ENCODE data around the gene FAM43A.

FAM43A gene

GRCh38 chr3:194676471-194676870 is 9.2 kb upstream of the FAM43A start:
- no peak for ATAC-seq

GRCh38 chr3:194680888-194681615 is 4.6 kb upstream of the FAM43A start:
- no peak for ATAC-seq

GRCh38 chr3:194682189-194682693 is 3.4 kb upstream of the FAM43A start:
- ATAC-seq = no peak

GRCh38 chr3:194682694-194683310 is 2.9 kb upstream of the FAM43A start:
- peak; percentile 60 to 65 for ATAC-seq

- ATAC-seq = no peak
Measured at GRCh38 chr3:194683380-194683779, 2.3 kb upstream of the FAM43A start.

GRCh38 chr3:194685065-194685717 is 492 bp upstream of the FAM43A start:
- peak; percentile 15 to 56 for ATAC-seq

GRCh38 chr3:194686414-194686815 is 732 bp downstream of the FAM43A start:
- no peak for ATAC-seq

- peak in 1 of 2 donors; percentile 8 for ATAC-seq
Measured at GRCh38 chr3:194686816-194687637, 1.3 kb downstream of the FAM43A start.

- peak; percentile 59 to 74 for ATAC-seq
Measured at GRCh38 chr3:194687638-194688199, 2.0 kb downstream of the FAM43A start.

GRCh38 chr3:194688200-194688740 is 2.6 kb downstream of the FAM43A start:
- ATAC-seq = no peak

GRCh38 chr3:194688946-194689345 is 3.3 kb downstream of the FAM43A start:
- no peak for ATAC-seq

GRCh38 chr3:194689493-194689944 is 3.8 kb downstream of the FAM43A start:
- ATAC-seq = no peak

GRCh38 chr3:194690501-194691372 is 5.1 kb downstream of the FAM43A start:
- ATAC-seq = no peak

- no peak for ATAC-seq
Measured at GRCh38 chr3:194691481-194692283, 6.0 kb downstream of the FAM43A start.

GRCh38 chr3:194696702-194697101 is 11.0 kb downstream of the FAM43A start:
- ATAC-seq = no peak

- no peak for ATAC-seq
Measured at GRCh38 chr3:194702545-194702944, 16.9 kb downstream of the FAM43A start.

GRCh38 chr3:194705227-194705626 is 19.5 kb downstream of the FAM43A start:
- ATAC-seq = no peak

- ATAC-seq = no peak
Measured at GRCh38 chr3:194705761-194706160, 20.1 kb downstream of the FAM43A start.

- no peak for ATAC-seq
Measured at GRCh38 chr3:194707147-194707540, 21.5 kb downstream of the FAM43A start.

GRCh38 chr3:194711286-194711685 is 25.6 kb downstream of the FAM43A start:
- ATAC-seq = no peak
